GM04503 (cell line): ENCODE results near the gene CCDC169.
"Not testable (repeated sequence)": the region's sequence is repeated elsewhere in the genome, so short reads cannot be mapped to it uniquely, and the experiment has no call there.

Source experiments
- DNase-seq: peaks from one replicate; pipeline ENCODE4 v3.0.0-alpha.2; 2012; ENCODE audit warnings: low read depth

CCDC169 gene

DNA sequence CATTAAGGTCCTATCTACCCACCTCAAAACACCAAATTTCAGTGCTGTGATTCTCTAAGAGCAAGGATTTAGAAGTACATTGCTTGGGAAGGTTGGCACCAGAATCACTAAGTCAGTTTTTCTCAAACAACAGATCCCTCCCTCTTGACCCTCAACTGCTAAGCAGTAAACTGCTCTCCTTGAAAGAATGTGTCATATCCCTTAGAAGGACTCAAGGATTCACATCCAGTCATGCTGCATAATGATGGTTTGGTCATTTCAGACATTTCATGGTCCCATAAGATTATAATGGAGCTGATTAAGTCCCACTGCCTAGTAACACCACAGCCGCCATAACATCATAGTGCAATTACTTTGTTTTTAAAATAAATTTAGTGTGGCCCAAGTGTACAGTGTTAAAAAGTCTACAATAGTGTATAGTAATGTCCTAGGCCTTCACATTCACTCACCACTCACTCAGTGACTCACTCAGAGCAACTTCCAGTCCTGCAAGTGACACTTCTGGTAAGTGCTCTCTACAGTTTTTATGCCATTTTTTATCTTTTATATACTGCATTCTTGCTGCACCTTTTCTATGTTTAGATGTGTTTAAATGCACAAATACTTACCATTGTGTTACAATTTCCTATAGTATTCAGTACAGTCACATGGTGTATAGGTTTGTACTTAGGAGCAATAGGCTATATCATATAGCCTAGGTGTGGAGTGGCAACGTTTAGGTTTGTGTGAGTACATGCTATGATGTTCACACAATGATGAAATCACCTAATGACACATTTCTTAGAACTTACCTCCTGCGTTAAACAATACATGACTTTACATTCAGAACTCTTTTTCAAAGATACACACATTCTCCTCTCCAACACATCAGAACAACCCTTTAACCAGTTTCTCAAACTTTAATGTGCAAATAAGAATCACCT lies 15.7 kb upstream of the CCDC169 start:
- no peak for DNase-seq

DNA sequence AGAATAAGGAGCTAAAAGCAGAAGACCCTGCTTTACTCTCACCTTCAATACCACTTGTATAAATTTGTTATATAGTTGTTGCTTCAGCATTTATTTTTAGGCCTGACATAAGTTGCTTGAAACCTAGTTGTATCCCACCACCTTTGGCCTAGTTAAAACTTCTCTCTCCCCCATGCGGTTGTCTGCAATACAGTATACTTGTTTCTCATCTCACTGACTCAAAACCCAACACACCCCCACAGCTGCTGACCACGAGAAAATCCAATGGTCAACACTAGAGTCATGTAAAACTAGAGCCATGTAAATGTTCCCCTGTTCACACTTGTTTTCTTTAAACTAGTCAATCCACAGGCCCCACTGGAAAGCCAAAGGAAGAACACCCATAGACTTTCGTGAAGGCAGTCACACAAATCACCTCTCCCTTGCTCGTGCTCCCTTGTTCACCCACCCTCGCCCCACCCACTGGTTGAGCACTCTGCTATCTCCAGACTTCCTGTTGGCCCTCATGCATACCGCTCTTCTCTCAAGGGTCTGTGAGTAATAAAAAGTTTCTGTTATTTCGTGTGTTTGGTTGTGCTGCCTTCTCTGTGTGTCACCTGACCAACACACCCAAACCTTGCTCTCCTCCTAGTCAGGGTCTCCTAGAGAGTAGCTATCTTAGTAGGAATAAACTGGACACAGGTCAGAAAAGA lies 12.9 kb upstream of the CCDC169 start:
- DNase-seq = no peak

DNA sequence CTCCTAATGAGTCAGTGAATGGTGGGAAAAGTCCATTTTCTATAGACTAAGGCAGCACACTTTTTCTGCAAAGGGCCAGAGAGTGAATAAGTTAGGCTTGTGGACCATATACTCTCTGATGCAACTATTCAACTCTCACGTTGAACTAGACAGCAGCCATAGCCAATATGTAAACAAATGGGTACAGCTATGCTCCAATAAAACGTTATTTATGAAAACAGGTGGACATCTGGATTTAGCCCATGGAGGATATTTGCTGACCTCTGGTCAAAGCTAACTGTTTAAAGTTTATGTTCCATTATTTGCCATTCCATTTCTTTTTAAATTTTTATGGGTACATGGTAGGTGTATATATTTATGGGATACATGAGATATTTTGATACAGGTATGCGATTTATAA lies 4.7 kb upstream of the CCDC169 start:
- no peak for DNase-seq

DNA sequence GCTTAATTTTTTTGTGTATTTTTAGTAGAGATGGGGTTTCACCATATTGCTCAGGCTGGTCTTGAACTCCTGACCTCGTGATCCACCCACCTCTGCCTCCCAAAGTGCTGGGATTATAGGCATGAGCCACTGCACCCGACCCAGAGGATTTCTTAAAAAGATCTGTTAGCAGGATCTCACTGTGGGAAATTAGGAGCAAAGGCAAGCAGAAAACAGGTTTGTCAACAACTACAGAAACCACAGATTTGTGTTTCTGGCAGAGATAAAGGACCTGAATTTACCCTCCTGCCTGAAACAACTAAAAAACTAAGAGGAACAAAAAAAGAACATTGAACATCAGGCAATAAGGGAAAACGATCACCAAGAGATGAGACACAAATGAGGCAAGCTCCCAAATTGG lies 1.9 kb upstream of the CCDC169 start:
- DNase-seq = not testable (repeated sequence)

DNA sequence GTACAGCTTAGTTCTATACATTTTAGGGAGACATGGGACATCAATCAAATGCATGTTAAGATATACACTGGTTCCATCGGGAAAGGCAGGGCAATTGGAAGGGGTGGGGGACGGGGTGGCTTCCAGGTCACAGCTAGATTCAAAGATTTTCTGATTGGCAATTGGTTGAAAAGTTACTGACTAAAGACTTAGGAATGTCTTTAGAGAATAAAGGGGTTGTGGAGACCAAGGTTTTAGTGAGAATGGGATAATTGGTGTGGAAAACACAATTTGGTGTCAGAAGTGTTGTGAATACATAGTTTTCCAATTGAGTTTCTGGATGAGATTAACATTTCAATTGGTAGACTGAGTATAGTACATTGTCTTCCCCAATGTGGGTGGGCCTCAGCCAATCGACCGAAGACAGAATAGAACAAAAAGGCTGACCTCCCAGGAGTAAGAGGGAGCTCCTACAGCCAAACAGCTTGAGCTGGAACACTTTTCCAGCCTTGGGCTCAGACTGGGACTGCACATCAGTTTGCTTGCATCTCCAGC lies 988 bp upstream of the CCDC169 start:
- DNase-seq = no peak

DNA sequence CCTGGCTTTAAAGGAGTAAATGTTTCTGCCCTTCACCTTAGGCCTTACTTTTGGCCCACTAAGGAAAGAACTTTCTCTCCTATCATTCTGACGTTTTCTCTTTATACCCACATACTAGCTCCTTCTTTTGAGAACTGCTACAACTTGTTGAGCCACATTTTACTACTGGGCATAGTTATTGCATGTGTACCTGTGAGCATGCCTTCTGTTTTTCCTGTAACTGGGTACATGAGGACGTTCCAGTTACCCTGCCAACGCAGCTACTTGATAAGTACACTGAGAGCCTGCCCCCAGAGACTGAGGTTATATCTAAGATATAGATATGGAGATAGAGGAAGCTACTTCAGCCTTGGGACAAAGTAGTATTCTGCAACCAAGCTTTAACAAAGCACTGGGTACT lies 3.5 kb downstream of the CCDC169 start:
- no peak for DNase-seq

DNA sequence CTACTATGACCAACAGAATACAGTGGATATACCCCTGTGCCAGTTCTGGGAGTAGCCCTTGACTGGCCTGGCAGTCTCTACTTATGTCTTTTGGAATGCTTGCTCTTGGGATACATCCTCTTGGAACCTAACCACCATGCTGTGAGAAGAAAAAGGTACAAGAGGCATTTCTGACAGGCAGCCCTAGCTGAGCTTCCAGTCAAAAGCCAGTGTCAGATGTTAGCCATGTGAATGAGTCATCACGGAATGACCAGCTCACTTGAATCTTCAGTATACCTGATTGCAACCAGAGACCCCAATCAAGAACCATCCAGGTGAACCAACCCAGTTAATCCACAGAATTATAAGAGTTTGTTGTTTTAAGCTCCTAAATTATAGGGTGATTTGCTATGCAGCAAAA lies 4.1 kb downstream of the CCDC169 start:
- DNase-seq = no peak

DNA sequence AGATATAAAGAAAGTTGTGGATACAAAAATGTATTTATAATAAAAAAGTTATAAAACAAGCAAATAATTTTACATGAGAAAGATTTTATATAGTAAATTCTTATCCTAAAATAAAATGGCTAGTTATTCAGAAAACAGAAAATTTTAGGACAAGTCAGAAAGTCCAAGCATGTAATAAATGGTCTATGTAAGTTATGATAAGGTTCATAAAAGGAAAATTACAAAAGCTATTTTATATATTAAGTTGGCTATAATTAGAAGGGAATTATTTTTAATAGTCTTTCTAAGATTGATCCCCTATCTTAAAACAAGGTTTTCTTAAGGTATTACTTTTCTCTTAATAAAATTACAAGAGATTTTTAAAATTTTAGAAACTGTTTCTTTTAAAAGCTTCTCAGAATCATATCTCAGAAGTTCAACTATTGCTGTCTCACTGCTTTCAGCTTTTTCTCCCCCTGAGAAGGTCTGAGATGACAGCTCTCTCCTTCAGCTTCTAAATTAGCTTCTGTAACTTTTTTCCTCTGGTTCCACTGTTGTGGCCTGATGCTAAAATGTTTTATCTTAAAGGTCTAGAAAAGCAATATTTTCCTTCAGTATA lies 8.7 kb downstream of the CCDC169 start:
- no peak for DNase-seq

DNA sequence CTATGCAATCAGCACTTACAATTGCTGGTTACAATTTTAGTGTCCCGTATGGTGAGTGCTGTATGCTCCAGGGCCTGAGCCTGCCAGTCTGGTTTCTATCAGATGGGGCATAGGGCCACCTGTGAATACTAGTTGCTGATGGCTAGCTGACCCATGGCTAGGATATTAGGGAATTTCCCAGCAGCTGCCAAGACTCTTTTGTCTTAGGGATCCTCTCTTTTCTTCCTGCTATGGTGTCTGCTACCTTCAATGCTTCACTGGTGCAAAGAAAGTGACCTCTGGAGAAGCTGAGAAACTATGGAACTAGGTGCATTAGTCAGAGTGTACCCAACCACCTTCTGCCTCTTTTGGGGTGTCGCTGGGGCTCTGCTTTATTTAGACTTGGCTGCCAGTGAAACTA lies 11.6 kb downstream of the CCDC169 start:
- no peak for DNase-seq

DNA sequence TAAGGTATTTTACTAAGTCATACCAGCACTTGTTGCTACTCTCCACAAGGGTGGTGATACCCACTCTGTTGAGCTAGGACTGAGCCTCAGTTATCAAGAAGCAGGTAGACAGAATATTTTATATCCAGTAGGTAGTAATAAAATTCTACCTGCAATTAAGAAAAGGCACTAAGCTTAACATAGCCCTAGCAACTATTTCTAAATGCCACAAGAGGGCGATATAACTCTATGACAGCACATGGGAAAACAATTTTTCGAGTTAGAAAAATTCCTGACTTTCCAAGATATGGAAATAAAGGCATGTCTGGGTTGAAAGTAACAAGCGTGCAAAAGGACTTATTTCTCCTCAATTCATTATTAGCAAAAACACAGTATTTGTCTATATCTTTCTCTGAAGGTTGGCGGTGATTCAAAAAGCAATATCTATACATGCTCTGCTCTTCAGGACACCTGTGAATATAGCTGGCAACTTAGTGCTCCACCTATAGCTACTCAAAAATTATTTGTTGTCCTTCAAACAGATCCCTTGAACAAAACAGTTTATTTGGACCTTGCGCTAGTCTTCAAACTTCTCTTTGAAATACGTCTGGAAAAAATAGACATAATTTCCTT lies 14.7 kb downstream of the CCDC169 start:
- DNase-seq = no peak

DNA sequence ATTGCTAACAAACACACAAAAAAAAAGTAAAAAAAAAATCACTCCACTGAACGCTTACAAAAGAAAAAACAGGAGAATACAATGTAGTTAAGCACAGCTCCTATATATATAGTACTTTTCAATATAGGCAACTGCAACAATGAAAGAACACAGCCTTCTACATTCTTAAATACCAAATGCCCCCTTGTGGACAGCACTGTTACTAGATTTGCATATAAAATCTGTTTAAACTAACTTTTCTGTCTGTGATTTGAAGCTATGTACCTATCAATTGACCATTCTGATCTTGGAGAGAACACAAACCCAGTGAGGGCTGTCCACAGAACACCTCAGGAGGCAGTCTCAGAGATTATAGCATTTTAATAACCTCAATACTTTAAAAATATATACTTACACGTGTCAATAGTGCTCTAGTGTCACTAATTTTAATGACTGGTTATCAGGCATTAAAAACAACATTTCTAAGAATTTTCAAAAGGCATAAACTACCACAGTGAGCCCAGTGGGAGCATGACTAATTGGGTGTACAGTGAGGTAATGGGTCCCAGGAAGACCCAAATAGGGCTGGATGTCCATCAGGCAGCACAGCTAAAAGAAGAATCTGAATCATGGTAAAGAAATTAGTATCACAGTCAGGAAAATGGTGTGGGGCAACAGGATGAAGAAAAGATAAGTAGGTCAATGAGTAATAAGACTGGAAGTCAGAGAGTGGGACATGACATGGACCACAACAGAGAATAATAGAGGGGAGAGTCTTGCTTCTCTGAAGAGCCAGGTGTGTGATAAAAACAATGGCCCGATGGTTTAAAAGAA lies 22.2 kb downstream of the CCDC169 start:
- no peak for DNase-seq

DNA sequence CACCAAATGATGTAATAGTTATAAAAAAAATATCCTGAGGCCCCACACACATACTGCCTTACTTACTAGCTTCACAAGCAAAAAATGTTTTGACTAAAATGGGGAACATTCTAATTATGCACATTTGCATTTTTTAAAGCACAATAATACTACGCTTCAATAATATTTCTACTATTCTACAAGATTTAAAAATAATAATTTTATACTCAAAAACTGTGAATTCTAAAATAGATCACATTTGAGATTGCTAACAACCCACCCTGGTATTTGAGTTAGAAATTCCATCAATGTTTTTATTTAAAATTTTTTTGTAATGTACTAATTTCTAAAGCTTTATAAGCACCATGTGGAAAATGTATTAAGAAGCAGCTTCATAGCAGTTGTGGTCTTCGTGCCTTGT lies 24.2 kb downstream of the CCDC169 start:
- DNase-seq = no peak

DNA sequence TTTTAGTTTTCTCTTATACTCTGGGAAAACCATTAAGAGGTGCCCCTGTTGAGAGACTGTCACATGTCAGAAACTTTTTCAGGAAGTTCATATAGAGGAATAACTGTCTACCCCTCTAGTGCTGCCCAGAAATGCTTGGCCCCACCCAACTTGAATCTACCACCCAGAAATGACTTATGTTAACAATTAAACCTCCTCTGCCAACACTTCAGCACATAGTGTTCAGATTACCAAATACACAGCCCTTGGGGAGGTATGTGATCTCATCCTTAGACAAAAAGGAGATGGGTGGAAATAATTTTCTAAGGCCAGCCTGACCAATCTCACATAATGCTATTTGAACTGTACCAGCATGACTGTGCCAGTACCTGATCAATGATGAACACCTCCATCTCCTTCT lies 35.6 kb downstream of the CCDC169 start:
- DNase-seq = no peak

DNA sequence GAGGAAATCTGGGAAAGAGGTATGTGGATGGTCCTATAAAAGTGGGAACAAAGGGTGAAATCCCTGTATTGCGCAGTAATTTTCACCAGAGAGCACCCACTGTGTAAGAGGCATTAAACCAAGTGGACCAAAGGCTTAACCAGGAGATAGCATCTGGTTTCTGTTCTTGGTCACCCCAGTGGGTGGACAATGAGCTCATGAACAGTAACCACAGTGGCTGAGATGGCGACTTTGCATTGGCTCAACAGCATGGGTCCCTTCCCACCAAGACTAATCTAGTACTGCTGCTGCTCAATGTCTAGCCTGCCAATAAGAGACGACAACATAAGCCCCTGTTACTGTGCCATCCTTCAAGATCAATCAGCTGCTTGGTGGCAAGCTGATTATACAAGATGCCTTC lies 36.6 kb downstream of the CCDC169 start:
- no peak for DNase-seq

DNA sequence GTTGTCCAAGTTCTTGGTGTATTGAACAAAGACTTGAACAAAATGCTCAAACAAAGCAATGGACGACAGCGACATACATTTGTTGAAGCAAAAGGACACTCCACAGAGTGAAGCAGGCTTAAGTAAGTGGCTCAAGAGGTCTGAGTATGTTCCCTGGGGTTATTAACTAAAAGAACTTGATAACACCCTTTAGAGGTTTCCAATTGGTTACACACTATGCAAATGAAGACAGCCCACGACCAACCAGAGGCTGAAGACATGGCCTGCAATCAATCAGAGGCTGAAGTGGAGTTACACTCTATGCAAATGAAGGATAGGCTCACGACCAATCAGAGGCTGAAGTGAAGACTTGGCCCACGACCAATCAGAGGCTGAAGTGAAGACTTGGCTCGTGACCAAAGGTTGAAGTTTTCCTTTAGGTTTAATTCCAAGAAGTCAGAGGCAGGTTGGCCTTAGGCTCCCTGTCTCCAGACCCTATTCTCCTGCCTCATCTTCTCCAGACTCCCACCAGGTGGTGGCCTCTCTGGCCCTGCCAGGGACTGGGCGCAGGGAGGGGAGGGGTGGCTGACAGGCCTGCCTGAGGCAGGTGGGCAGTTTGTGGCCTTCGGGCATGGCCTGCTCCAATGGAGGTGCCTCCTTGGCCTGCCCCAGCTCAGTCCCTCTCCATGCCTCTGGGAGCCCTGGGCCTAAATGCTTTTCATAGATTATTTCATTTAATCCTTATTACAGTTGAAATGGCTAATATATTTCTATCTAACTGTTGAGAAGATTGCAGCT lies 38.1 kb downstream of the CCDC169 start:
- DNase-seq = no peak

DNA sequence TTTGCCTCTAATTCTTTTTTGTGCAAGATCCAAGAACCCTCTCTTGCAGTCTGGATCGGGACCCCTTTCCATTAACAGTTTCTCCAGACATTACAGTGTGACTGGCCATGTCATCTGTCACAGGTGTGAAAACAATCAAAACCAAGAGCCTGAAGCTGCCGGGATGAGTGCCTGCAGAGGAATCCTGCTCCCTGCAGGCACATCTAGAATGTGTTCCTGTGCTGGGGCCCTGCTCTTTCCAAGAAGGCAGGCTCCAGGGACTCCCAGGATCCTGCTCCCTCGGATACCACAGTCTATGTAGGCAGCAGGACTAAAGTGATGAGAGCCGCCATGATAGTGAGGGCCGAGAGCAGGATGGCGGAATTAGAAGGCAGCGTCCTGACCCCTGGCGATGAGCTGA lies 38.8 kb downstream of the CCDC169 start:
- no peak for DNase-seq

DNA sequence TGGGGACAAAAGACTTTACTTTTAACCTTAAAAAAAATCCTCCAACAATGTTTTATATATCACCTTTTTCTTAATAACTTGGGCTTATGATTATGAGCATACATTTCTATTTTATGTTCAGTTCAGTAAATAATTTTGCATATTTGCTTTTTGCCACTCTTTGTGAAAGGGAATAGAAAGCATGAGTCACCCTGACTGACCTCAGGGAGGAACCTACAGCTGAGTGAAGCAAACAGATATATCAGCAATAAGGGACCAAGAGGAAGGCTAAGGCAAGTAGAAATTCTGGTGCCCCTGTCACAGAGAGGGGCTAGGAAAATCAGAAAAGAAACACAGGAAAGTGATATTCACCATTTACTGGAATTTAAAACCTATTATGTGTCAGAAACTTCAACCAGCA lies 46.1 kb downstream of the CCDC169 start:
- DNase-seq = no peak

DNA sequence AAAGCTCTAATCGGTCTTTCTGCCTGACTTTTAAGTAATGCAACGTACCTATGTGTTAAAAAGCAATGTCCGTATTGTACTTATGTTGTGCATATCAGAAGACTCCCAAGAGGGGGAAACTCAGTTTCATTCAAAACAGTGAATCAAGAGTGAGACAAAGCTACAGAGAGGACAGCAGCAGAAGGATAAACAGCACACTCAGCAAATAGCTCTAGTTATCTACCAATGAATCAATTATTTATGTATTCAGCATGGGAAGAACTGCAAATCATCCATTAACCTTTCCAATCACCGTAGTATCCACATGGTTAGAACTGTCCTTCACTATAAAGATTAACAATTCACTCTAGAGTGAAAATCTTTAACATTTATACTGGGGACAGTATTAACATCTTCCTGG lies 46.6 kb downstream of the CCDC169 start:
- no peak for DNase-seq

DNA sequence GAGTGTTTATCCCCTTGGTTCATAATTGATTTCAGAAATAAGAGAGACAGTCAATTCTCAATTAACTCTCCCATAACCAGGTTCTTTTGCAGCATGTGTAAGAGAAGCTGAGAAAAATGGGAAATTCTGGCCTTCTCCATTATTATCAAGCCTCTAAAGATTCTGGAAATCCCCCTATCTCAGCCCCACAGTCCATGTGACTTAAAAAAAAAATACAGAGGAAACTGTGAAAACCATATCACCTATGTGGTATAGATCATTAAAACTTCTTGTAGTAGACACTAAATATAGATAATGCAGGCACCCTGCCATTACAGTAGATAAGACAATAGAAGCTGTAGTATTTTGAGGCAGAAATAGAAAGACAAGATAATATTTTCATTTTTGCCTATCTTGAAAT lies 48.9 kb downstream of the CCDC169 start:
- DNase-seq = no peak

DNA sequence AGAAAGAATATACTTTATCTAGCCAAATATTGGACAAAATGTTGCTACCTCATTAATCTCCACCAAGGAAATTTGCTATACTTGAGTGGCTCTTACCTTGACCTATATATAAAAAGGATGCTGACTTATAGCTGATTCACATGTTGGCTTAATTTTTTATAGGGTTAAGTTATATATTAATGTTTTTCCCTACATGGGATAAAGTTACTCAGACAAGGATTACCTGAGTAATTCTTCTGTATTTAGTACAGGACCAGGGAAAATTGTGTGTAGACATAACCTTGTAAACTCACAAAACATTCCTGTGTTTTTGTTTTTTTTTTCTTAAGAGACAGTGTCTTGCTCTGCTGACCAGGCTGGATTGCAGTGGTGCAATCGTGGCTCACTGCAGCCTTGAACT lies 52.6 kb downstream of the CCDC169 start:
- DNase-seq = no peak

DNA sequence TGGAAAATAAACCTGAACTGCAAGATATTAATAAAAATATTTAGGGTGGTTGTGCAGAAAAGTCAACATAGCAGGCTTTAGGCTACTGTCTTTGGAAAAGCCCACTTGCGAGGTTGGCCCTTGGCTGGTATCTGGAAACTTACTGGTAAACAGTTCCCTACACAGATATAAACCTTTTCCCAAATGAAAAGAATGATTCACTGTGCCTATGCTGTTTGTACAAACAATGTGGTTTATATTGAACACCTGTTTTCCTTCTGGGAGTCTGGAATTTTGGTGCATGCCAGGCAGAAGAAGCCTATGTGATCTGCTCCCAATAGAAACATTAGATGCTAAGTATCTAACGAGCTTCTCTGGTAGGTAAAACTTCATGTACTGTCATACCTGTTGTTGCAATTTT lies 53.5 kb downstream of the CCDC169 start:
- no peak for DNase-seq
